H1 (cell line): ENCODE data around the gene RIPOR2. TPM values are rescaled to one million over a fixed set of nuclear protein-coding genes. Genes with fewer than 3 reads are reported as not detected.

Experiments used
- ASH2L ChIP-seq: fragments of 200-600, 300-600 bp; sonication (generic); IDR thresholded peaks from one replicate; pipeline ENCODE4 v1.7.1; 2017; ENCODE audit warnings: low read length
- ATF2 ChIP-seq: IDR thresholded peaks from 2 replicates; pipeline ENCODE4 v1.6.1; 2012; ENCODE audit warnings: low read length, inconsistent platforms
- BCL11A ChIP-seq, 2 experiments: IDR thresholded peaks; one replicate each; pipeline ENCODE4 v1.6.1; 2011; ENCODE audit warnings: low read depth in 2 of 2, low read length in 2 of 2, mild to moderate bottlenecking in 2 of 2
- CHD1 ChIP-seq: IDR thresholded peaks from 2 replicates; pipeline ENCODE4 v1.6.1; 2012; ENCODE audit warnings: low read depth, low read length, improper control_type of control experiment
- FOSL1 ChIP-seq: IDR thresholded peaks from 2 replicates; pipeline ENCODE4 v1.6.1; 2011; ENCODE audit warnings: mild to moderate bottlenecking, low read depth, low read length, moderate library complexity; ENCODE audit not compliant: insufficient read depth
- POU5F1 ChIP-seq: IDR thresholded peaks from 2 replicates; pipeline ENCODE4 v1.6.1; 2011; ENCODE audit warnings: low read depth, mild to moderate bottlenecking, low read length, moderate library complexity
- RAD21 ChIP-seq, 2 experiments: IDR thresholded peaks in 1 of 2; conservative IDR thresholded peaks in 1 of 2; 2 replicates each; pipeline ENCODE4 v1.6.1; 2011; ENCODE audit warnings: low read depth in 2 of 2, low read length in 2 of 2, improper control_type of control experiment in 1 of 2, inconsistent platforms in 1 of 2, mild to moderate bottlenecking in 1 of 2, moderate library complexity in 1 of 2
- RBBP5 ChIP-seq: IDR thresholded peaks from 2 replicates; pipeline ENCODE4 v1.7.1; 2012; ENCODE audit warnings: low read depth, mild to moderate bottlenecking, inconsistent platforms, low read length, moderate library complexity, borderline replicate concordance
- polyA plus RNA-seq, 7 experiments: library from polyadenylated mRNA; depleted of rRNA in 3 of 7; stranded (reverse) in 5 of 7; unstranded in 2 of 7; fragments of >200 nt in 5 of 7; fragments of 200-250 nt in 2 of 7; gene quantifications; 1 replicate in 5 of 7; 2 replicates in 1 of 7; 4 replicates in 1 of 7; pipeline versions ENCODE4 v1.2.1 to v1.2.3, GENCODE V29; 2011 to 2013; ENCODE audit warnings: missing spikeins in 2 of 7, mixed read lengths in 2 of 7
- total RNA-seq: library from RNA; stranded (reverse); fragmentation: NEBNext Ultra II Directional; extraction: Animal tissue kit (Norgen Biotek cat#: 25700); gene quantifications from 2 replicates; pipeline ENCODE4 v1.2.1, GENCODE V29; 2021

Gene RIPOR2
- total and polyA plus RNA-seq, 2 of the 8 experiments (the other 6 are each of a cell fraction or from before 2014, with no cell fraction given): 16.7 to 45.6 TPM

DNA sequence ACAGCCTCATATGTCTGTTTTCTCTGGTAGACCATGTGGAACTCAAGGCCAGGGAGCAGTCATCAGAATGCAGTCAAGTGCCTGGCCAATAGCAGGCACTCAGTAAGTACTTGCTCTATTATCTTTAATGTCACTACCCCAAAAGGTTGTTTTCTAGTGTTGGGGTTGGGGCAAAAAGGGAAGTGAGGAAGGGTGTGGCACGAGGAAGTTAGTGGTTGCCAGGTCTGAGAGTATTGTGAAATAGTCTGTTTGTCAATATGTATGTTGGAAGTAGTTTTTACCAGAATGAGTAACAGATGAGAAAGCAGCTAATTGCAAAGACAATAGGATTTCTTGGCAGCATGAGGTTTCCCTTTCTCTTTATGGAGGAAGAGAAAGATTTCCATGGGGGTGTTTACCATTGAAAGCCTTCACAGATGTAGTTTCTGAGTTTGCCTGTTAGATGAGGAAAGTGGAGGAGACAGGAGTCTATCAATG lies 77.5 kb downstream of the RIPOR2 start (continued):
- no peak for TF ChIP-seq ATF2
- no peak for TF ChIP-seq FOSL1
- TF ChIP-seq RAD21 (IDR thresholded peaks at IDR 0.05 in 1 of 2, conservative IDR thresholded peaks at IDR 0.05 in 1 of 2; ENCODE audit: low read depth in 2 of 2, low read length in 2 of 2): no peak
- TF ChIP-seq RBBP5: no peak
- no peak for TF ChIP-seq POU5F1
- TF ChIP-seq CHD1: no peak
- no peak for TF ChIP-seq BCL11A (IDR thresholded peaks at IDR 0.05; ENCODE audit: low read depth in 2 of 2, low read length in 2 of 2)
- TF ChIP-seq ASH2L: no peak
